AG08396 (cell line): ENCODE results near the gene TMEM269.

Experiments used
- DNase-seq: peaks from one replicate; pipeline ENCODE4 v3.0.0; 2012; ENCODE audit warnings: low spot score, mixed read lengths

The TMEM269 gene

GRCh38 chr1:42849944-42850343 is 65.2 kb downstream of the TMEM269 start:
- DNase-seq = no peak
